ELR (cell line): ENCODE measurements around the gene VARS2.

Experiments used
- DNase-seq: peaks from one replicate; pipeline ENCODE4 v3.0.0-alpha.2; 2015; ENCODE audit warnings: low read depth

Gene VARS2

DNA sequence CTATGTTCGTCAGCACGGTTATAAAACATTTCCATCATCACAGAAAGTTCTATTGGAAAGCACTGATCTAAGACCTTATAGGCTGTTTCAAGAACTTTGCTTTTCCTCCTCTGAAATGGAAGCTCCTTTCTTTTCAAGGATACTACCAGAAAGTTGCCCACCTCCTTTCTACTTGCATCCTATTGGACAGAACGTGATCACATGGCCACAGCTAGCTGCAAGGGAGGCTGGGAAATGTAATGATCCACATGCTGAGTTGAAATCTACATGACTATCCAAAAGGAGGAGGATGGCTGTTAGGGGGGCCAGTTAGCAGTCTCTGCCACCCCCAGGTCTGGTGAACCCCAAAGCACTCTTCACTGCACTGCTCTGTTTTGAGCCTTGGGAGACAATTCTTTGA lies 14.6 kb downstream of the VARS2 start:
- DNase-seq: no peak

- no peak for DNase-seq
Observed at GRCh38 chr6:30930506-30930905, 16.5 kb downstream of the VARS2 start.

- DNase-seq: no peak
Observed at GRCh38 chr6:30931272-30931671, 17.2 kb downstream of the VARS2 start.

GRCh38 chr6:30931969-30932645 lies 18.1 kb downstream of the VARS2 start, which contains the start of gene SFTA2:
Gene SFTA2, minus strand, starts transcription at chr6:30932170. Its CDS starts 74 bp downstream, at chr6:30932096.
- no peak for DNase-seq

DNA sequence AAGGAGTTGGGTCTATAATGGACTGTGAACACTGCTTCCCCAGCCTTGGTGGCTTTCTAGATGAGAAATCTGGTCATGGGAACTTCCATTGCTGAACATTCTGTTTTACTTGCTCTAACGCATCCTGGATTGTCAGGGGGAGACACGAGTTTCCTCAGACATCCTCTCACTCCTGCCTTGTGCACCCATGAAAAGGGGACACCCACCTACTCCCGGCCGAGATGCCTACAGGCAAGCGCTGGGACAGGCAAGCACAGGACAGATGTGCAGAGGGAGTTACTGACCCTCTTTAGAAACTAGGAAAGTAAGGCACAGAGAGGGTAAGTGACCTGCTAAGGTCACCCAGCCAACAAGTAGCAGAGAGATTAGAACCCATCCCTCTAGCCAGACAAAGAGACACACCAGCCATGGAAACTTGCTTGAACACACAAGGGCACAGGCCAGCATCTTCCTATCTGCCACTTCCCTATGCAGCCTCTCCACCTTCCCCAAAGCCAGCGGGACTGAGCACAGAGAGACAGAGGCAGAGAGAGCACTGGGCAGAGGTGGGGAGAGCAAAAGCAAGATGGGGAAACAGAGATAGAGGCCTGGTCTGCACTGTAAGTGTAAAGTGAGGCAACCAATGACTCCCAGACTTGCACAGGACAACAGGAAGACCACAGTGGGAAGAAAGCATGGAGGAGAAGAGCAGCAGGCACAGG lies 18.8 kb downstream of the VARS2 start:
- DNase-seq: no peak

DNA sequence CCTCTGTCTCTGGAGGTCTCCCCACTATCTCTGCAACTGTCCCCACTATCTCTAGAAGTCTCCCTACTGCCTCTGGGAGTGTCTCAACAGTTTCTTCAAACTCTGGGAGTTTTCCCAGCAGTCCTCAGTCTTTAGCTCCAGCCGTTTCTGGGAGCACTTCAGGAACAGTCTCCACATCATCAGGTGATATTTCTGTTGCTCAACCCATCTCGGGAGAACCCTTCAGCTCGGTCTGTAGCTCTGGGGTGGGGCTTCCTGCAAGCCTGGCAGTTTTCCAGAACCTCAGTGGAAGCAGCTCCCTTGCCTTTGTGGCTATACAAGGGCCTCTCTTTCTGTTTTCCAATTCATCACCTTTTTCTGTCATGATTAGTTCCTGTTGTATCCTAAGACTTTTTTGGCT lies 21.0 kb downstream of the VARS2 start:
- DNase-seq: no peak

DNA sequence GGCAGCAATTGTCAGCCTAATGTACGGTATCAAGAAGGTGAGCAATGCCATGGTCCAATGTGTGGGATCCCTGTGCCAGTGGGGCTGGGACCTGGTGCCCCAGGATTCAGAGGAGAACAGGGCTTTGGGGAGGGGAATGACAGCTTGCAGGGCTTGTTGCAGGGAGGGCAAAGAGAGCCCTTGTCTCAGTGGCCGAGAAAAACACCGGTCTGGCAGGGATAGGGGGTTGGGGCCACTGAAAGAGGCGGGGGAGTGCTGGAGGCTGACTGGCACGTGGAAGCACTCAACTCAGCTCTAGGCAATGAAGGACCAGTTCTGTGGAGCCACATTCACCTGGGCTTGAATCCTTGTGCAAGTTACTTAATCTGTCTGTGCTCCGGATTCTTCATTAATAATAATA lies 23.2 kb downstream of the VARS2 start:
- DNase-seq: no peak

GRCh38 chr6:30938730-30939129 lies 24.7 kb downstream of the VARS2 start:
- DNase-seq: no peak

DNA sequence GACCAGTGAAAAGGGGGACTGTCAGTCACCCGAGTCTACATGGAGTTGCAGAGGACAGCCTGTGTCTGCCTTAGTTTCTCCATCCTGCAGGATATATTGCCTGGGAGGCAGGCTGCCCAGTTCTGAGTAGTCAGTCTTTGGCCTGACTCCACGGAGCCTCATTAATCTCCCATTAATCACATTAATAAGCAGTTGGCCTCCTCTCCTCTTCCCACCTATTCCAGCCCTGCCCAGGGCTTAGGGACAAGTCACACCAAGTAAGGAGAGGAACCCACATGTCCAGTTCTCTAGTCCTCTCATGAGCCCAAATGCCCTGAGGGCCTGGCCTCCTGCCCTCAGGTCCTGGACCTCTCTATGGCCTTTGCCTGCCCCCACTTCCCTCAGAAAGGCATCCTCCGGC lies 25.4 kb downstream of the VARS2 start:
- no peak for DNase-seq

- no peak for DNase-seq
Observed at GRCh38 chr6:30940361-30940986, 26.4 kb downstream of the VARS2 start, which contains the start of gene MUCL3. Gene MUCL3, plus strand, starts transcription at chr6:30940973. Its CDS starts 27 bp downstream, at chr6:30941000.

GRCh38 chr6:30942338-30943060 lies 28.5 kb downstream of the VARS2 start:
- DNase-seq: peak; percentile 96

- DNase-seq: no peak
Observed at GRCh38 chr6:30944051-30944450, 30.0 kb downstream of the VARS2 start.

DNA sequence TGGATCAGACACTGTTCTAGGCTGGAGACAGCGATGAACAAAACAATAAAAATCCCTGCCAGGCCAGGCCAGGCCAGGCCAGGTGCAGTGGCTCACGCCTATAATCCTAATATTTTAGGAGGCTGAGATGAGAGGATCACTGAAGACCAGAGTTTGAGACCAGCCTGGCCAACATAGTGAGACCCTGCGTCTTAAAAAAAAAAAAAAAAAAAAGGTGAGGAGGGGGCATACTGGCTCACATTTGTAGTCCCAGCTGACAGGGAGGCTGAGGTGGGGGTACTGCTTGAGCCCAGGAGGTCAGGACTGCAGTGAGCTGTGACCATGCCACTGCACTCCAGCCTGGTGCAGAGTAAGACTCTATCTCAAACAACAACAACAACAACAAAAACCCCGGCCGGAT lies 31.2 kb downstream of the VARS2 start:
- no peak for DNase-seq

DNA sequence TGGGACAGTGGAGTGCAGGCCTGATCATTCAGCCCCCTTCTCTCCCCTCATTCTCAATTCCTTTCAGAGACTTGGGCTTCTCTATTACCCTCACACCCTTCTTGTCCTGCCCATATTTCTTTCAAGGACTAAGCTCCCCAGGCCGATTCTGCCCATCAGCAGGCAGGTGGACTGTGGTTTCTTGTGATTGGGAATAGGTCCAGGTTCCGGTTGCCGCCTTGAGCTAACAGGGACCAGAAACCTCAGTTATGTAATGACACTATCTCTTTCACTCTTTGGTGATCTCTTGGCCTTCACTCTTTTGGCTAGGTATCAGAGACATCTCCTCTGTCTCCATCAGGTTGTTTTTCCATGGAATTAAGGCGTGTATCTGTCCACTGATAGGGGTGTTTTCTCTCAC lies 33.2 kb downstream of the VARS2 start:
- DNase-seq: no peak

DNA sequence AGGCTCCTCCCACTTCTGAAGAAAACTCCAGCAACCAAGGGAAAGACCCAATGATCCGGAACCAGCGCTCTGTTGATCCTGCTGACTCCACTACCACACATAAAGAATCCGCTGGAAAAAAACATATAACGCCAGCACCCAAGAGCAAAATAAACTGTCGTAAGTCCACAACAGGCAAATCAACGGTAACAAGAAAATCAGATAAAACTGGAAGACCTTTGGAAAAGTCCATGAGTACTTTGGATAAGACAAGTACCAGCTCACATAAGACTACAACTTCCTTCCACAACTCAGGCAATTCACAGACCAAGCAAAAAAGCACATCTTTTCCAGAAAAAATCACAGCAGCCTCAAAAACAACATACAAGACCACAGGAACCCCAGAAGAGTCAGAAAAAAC lies 34.8 kb downstream of the VARS2 start:
- no peak for DNase-seq

- no peak for DNase-seq
Observed at GRCh38 chr6:30951907-30952469, 38.0 kb downstream of the VARS2 start.

DNA sequence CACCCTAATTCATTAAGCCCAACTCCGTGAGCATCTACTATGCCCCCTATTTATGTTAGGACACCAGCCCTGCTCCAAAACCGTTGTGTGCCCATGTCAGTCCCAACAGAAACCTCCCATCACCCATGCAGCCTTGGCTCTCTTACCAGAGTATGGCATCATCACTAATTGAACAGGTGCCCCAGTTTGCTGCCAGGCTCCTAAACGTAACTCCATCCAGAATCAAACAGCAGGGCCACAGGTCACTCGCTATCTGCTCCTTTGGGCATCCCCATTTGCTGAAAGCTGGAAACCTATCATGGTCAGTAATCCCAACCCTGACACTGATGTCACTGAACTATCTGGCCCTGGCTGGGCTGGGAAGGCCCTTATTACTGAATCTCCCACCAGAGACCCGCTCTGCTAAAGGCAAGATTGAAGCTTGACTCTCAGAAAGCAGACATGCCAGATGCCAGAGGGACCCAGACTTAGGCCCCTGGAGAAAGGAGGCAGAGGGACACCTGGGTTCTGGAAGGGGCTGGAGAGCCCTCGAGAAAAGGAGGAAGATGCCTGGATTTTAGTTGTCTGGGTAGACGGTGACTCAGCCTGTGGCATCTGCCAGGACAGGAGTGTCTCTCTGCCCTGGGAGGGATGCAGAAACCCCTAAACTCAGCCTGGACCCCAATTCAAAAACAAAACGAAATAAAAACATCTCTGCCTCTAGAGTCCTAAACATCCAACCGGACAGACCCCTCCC lies 40.8 kb downstream of the VARS2 start:
- DNase-seq: no peak

- peak; percentile 58 for DNase-seq
Observed at GRCh38 chr6:30955367-30956042, 41.5 kb downstream of the VARS2 start.

GRCh38 chr6:30957716-30958115 lies 43.7 kb downstream of the VARS2 start:
- DNase-seq: no peak

GRCh38 chr6:30960907-30961673 lies 47.1 kb downstream of the VARS2 start:
- DNase-seq: no peak
